Measurements from ENCODE around the gene GAREM1.

GAREM1 gene

DNA sequence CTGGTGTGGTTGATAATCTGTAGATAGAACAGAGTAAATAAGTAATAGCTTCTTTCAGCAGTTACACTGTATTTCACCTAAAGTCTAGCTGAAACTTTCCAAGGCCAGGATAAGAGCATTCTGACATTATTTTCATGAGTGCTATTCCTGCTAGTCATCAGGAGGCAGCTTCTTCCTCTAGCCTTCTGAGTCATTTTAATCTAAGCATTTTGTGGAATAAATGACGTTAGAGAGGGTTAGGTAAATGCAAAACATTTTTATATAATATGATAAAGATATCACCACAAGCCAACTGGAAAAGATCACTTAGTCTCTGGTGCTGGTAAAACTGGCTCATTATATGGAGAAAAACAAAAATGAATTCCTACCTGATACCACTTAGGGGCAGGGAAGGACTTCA lies 142.3 kb downstream of the GAREM1 start:
- no peak overlapping the region for H4K8ac ChIP-seq (ENCODE audit: low read depth, low read length)
- no peaks in the 10 kb centered on the region for H3K36me3 ChIP-seq (ENCODE audit: control insufficient read depth, insufficient read depth, low read length)
- H3K27me3 ChIP-seq (ENCODE audit: insufficient read depth, low read length, poor library complexity) = no peaks in the 10 kb centered on the region
- no peak overlapping the region for H2AK5ac ChIP-seq (ENCODE audit: low read length)
- H4K5ac ChIP-seq (ENCODE audit: low read length) = no peak overlapping the region
- no peaks in the 10 kb centered on the region for H3K79me2 ChIP-seq (ENCODE audit: control insufficient read depth, insufficient read depth, low read length)
- H2BK120ac ChIP-seq (ENCODE audit: low read depth, low read length) = no peak overlapping the region
- H3K4me2 ChIP-seq (ENCODE audit: low read length) = no peak overlapping the region
- H3K4ac ChIP-seq (ENCODE audit: low read depth, low read length) = no peak overlapping the region
- H3K9ac ChIP-seq (ENCODE audit: low read length) = no peak overlapping the region
- no peak overlapping the region for H3K27ac ChIP-seq (ENCODE audit: low read depth, low read length)
- no peaks in the 10 kb centered on the region for H3K79me1 ChIP-seq (ENCODE audit: low read length)
- H2BK15ac ChIP-seq (replicated peaks; ENCODE audit: low read depth) = no peak overlapping the region
- no peak overlapping the region for H3K18ac ChIP-seq (ENCODE audit: low read length)
- no CpG with 5 or more reads among the region's 1 CpG for WGBS (ENCODE audit: extremely low coverage, insufficient coverage, low lambda C conversion rate)
- peaks cover 2% of the 10 kb centered on the region for H3K4me1 ChIP-seq (ENCODE audit: control insufficient read depth, low read depth, low read length)
- DNase-seq = no peak
- no peak overlapping the region for H3K4me3 ChIP-seq (ENCODE audit: low read length)
- H3K23ac ChIP-seq (ENCODE audit: low read length) = no peak overlapping the region
- no peak overlapping the region for H2BK5ac ChIP-seq (ENCODE audit: low read length)
- no peak overlapping the region for H3K56ac ChIP-seq (ENCODE audit: low read length)

GRCh38 chr18:32326450-32327308 lies 144.0 kb downstream of the GAREM1 start:
- H3K18ac ChIP-seq (ENCODE audit: low read length) = no peak overlapping the region
- H3K4ac ChIP-seq (ENCODE audit: low read depth, low read length) = no peak overlapping the region
- no peak overlapping the region for H4K8ac ChIP-seq (ENCODE audit: low read depth, low read length)
- H3K56ac ChIP-seq (ENCODE audit: low read length) = no peak overlapping the region
- no peaks in the 10 kb centered on the region for H3K36me3 ChIP-seq (ENCODE audit: control insufficient read depth, insufficient read depth, low read length)
- H3K27ac ChIP-seq (ENCODE audit: low read depth, low read length) = no peak overlapping the region
- H3K4me1 ChIP-seq (ENCODE audit: control insufficient read depth, low read depth, low read length) = peaks cover 2% of the 10 kb centered on the region
- no peak overlapping the region for H3K4me3 ChIP-seq (ENCODE audit: low read length)
- no peak overlapping the region for H2BK15ac ChIP-seq (replicated peaks; ENCODE audit: low read depth)
- no peaks in the 10 kb centered on the region for H3K79me1 ChIP-seq (ENCODE audit: low read length)
- no peak overlapping the region for H2AK5ac ChIP-seq (ENCODE audit: low read length)
- DNase-seq = no peak
- H3K27me3 ChIP-seq (ENCODE audit: insufficient read depth, low read length, poor library complexity) = no peaks in the 10 kb centered on the region
- WGBS (ENCODE audit: extremely low coverage, insufficient coverage, low lambda C conversion rate) = no CpG with 5 or more reads among the region's 3 CpGs
- no peak overlapping the region for H3K23ac ChIP-seq (ENCODE audit: low read length)
- no peak overlapping the region for H2BK5ac ChIP-seq (ENCODE audit: low read length)
- H3K79me2 ChIP-seq (ENCODE audit: control insufficient read depth, insufficient read depth, low read length) = no peaks in the 10 kb centered on the region
- H2BK120ac ChIP-seq (ENCODE audit: low read depth, low read length) = no peak overlapping the region
- H3K4me2 ChIP-seq (ENCODE audit: low read length) = no peak overlapping the region
- no peak overlapping the region for H4K5ac ChIP-seq (ENCODE audit: low read length)
- H3K9ac ChIP-seq (ENCODE audit: low read length) = no peak overlapping the region

GRCh38 chr18:32324181-32324580 lies 146.5 kb downstream of the GAREM1 start:
- H3K79me1 ChIP-seq (ENCODE audit: low read length) = no peaks in the 10 kb centered on the region
- H2AK5ac ChIP-seq (ENCODE audit: low read length) = no peak overlapping the region
- H3K27ac ChIP-seq (ENCODE audit: low read depth, low read length) = no peak overlapping the region
- H3K36me3 ChIP-seq (ENCODE audit: control insufficient read depth, insufficient read depth, low read length) = no peaks in the 10 kb centered on the region
- no peak overlapping the region for H3K4me3 ChIP-seq (ENCODE audit: low read length)
- H3K27me3 ChIP-seq (ENCODE audit: insufficient read depth, low read length, poor library complexity) = no peaks in the 10 kb centered on the region
- no peak overlapping the region for H3K9ac ChIP-seq (ENCODE audit: low read length)
- H3K4me2 ChIP-seq (ENCODE audit: low read length) = no peak overlapping the region
- no peak overlapping the region for H2BK120ac ChIP-seq (ENCODE audit: low read depth, low read length)
- no peak overlapping the region for H4K8ac ChIP-seq (ENCODE audit: low read depth, low read length)
- no peak for DNase-seq
- H3K79me2 ChIP-seq (ENCODE audit: control insufficient read depth, insufficient read depth, low read length) = no peaks in the 10 kb centered on the region
- H3K56ac ChIP-seq (ENCODE audit: low read length) = no peak overlapping the region
- H3K18ac ChIP-seq (ENCODE audit: low read length) = no peak overlapping the region
- WGBS (ENCODE audit: extremely low coverage, insufficient coverage, low lambda C conversion rate) = no CpG with 5 or more reads among the region's 4 CpGs
- H3K4me1 ChIP-seq (ENCODE audit: control insufficient read depth, low read depth, low read length) = peaks cover 2% of the 10 kb centered on the region
- H2BK5ac ChIP-seq (ENCODE audit: low read length) = no peak overlapping the region
- no peak overlapping the region for H4K5ac ChIP-seq (ENCODE audit: low read length)
- H2BK15ac ChIP-seq (replicated peaks; ENCODE audit: low read depth) = no peak overlapping the region
- no peak overlapping the region for H3K23ac ChIP-seq (ENCODE audit: low read length)
- H3K4ac ChIP-seq (ENCODE audit: low read depth, low read length) = no peak overlapping the region

GRCh38 chr18:32321826-32322225 lies 148.9 kb downstream of the GAREM1 start:
- Histone ChIP-seq H3K27ac (ENCODE audit: low read depth, low read length) (no peak overlapping the region), H3K4ac (ENCODE audit: low read depth, low read length) (no peak overlapping the region), H4K8ac (ENCODE audit: low read depth, low read length) (no peak overlapping the region), H3K4me1 (ENCODE audit: control insufficient read depth, low read depth, low read length) (peaks cover 2% of the 10 kb centered on the region), H3K4me3 (ENCODE audit: low read length) (no peak overlapping the region), H2AK5ac (ENCODE audit: low read length) (no peak overlapping the region), H3K27me3 (ENCODE audit: insufficient read depth, low read length, poor library complexity) (no peaks in the 10 kb centered on the region), H4K5ac (ENCODE audit: low read length) (no peak overlapping the region), H3K36me3 (ENCODE audit: control insufficient read depth, insufficient read depth, low read length) (no peaks in the 10 kb centered on the region), H3K79me2 (ENCODE audit: control insufficient read depth, insufficient read depth, low read length) (no peaks in the 10 kb centered on the region), H2BK120ac (ENCODE audit: low read depth, low read length) (no peak overlapping the region), H3K23ac (ENCODE audit: low read length) (no peak overlapping the region), H2BK15ac (replicated peaks; ENCODE audit: low read depth) (no peak overlapping the region), H3K9ac (ENCODE audit: low read length) (no peak overlapping the region), H2BK5ac (ENCODE audit: low read length) (no peak overlapping the region), H3K79me1 (ENCODE audit: low read length) (no peaks in the 10 kb centered on the region), H3K4me2 (ENCODE audit: low read length) (no peak overlapping the region), H3K56ac (ENCODE audit: low read length) (no peak overlapping the region), H3K18ac (ENCODE audit: low read length) (no peak overlapping the region)
- no CpG with 5 or more reads among the region's 1 CpG for WGBS (ENCODE audit: extremely low coverage, insufficient coverage, low lambda C conversion rate)
- DNase-seq = no peak

DNA sequence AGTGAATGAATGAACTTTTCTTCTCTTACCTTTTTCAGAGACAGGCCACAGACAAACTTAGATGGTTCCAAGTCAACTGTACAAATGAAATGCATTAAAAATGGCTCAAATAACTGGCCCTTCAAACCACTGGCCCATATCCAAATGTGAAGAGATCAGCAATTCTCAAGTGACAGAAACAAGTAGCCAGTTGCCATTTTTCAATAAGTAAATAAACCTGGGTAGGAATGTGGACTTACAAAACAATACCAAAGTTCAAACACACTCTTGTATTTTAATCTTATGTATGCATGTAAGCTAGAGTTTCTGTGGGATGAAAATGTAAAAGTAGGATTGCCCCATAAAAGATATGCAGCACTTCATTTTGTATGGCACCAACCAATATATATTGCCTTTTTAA lies 151.6 kb downstream of the GAREM1 start:
- Histone ChIP-seq H2BK15ac (replicated peaks; ENCODE audit: low read depth) (no peak overlapping the region), H2BK5ac (ENCODE audit: low read length) (no peak overlapping the region), H3K18ac (ENCODE audit: low read length) (no peak overlapping the region), H3K4me1 (ENCODE audit: control insufficient read depth, low read depth, low read length) (no peaks in the 10 kb centered on the region), H3K4ac (ENCODE audit: low read depth, low read length) (no peak overlapping the region), H2AK5ac (ENCODE audit: low read length) (no peak overlapping the region), H4K8ac (ENCODE audit: low read depth, low read length) (no peak overlapping the region), H3K79me1 (ENCODE audit: low read length) (no peaks in the 10 kb centered on the region), H3K27me3 (ENCODE audit: insufficient read depth, low read length, poor library complexity) (no peaks in the 10 kb centered on the region), H3K23ac (ENCODE audit: low read length) (no peak overlapping the region), H3K79me2 (ENCODE audit: control insufficient read depth, insufficient read depth, low read length) (no peaks in the 10 kb centered on the region), H3K27ac (ENCODE audit: low read depth, low read length) (no peak overlapping the region), H3K4me3 (ENCODE audit: low read length) (no peak overlapping the region), H3K4me2 (ENCODE audit: low read length) (no peak overlapping the region), H4K5ac (ENCODE audit: low read length) (no peak overlapping the region), H3K56ac (ENCODE audit: low read length) (no peak overlapping the region), H3K36me3 (ENCODE audit: control insufficient read depth, insufficient read depth, low read length) (no peaks in the 10 kb centered on the region), H3K9ac (ENCODE audit: low read length) (no peak overlapping the region), H2BK120ac (ENCODE audit: low read depth, low read length) (no peak overlapping the region)
- DNase-seq = no peak

- no peaks in the 10 kb centered on the region for H3K79me2 ChIP-seq (ENCODE audit: control insufficient read depth, insufficient read depth, low read length)
- H4K5ac ChIP-seq (ENCODE audit: low read length) = no peak overlapping the region
- H3K9ac ChIP-seq (ENCODE audit: low read length) = no peak overlapping the region
- H3K4me3 ChIP-seq (ENCODE audit: low read length) = no peak overlapping the region
- no peaks in the 10 kb centered on the region for H3K4me1 ChIP-seq (ENCODE audit: control insufficient read depth, low read depth, low read length)
- H3K18ac ChIP-seq (ENCODE audit: low read length) = no peak overlapping the region
- no peak overlapping the region for H2BK5ac ChIP-seq (ENCODE audit: low read length)
- no peak overlapping the region for H2BK120ac ChIP-seq (ENCODE audit: low read depth, low read length)
- no peaks in the 10 kb centered on the region for H3K36me3 ChIP-seq (ENCODE audit: control insufficient read depth, insufficient read depth, low read length)
- H3K27me3 ChIP-seq (ENCODE audit: insufficient read depth, low read length, poor library complexity) = no peaks in the 10 kb centered on the region
- no peak overlapping the region for H3K27ac ChIP-seq (ENCODE audit: low read depth, low read length)
- no peak overlapping the region for H2AK5ac ChIP-seq (ENCODE audit: low read length)
- H4K8ac ChIP-seq (ENCODE audit: low read depth, low read length) = no peak overlapping the region
- H3K4ac ChIP-seq (ENCODE audit: low read depth, low read length) = no peak overlapping the region
- no peak overlapping the region for H3K4me2 ChIP-seq (ENCODE audit: low read length)
- H3K23ac ChIP-seq (ENCODE audit: low read length) = no peak overlapping the region
- no peaks in the 10 kb centered on the region for H3K79me1 ChIP-seq (ENCODE audit: low read length)
- no CpG with 5 or more reads among the region's 4 CpGs for WGBS (ENCODE audit: extremely low coverage, insufficient coverage, low lambda C conversion rate)
- H2BK15ac ChIP-seq (replicated peaks; ENCODE audit: low read depth) = no peak overlapping the region
- no peak for DNase-seq
- H3K56ac ChIP-seq (ENCODE audit: low read length) = no peak overlapping the region
Measured at GRCh38 chr18:32318581-32318980, 152.1 kb downstream of the GAREM1 start.
